ENCODE results near the gene QRFP. TPM values are rescaled to one million over a fixed set of nuclear protein-coding genes. Genes with fewer than 3 reads are reported as not detected.
A peak's percentile ranks its signal among the peaks of the same experiment; 100 is the strongest.

QRFP gene
- total RNA-seq, 2 donors from 2014 or later, result not detected

DNA sequence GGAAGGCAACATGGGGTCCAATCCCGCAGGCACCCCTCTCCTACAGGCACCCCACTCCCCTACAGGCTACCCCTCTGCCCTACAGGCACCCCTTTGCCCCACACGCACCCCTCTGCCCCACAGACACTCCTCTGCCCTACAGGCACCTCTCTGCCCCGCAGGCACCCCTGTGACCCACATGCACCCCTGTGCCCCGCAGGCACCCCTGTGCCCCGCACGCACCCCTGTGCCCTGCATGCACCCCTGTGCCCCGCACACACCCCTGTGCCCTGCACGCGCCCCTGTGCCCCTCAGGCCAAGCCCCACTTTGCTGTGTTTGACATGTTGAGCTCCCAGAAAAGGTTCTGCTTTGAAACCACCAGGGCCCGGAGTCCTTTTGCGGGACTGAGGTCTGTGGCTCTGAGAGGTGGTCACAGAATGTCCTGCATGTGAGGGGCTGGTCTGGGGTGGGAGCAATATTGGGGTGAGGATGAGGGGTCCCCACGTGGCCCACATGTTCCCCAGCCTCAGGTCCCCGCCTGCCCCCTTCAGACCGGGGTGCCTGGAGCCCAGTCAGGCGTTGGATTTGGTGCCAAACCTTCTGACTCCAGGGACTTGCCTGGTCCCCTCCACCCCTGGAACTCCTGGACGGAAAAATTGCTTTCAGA is 616 bp upstream of the QRFP start:
- DNase-seq (no peak), ATAC-seq (no peak)
- intact Hi-C loops (cut with DNase I), result no loop called here

DNA sequence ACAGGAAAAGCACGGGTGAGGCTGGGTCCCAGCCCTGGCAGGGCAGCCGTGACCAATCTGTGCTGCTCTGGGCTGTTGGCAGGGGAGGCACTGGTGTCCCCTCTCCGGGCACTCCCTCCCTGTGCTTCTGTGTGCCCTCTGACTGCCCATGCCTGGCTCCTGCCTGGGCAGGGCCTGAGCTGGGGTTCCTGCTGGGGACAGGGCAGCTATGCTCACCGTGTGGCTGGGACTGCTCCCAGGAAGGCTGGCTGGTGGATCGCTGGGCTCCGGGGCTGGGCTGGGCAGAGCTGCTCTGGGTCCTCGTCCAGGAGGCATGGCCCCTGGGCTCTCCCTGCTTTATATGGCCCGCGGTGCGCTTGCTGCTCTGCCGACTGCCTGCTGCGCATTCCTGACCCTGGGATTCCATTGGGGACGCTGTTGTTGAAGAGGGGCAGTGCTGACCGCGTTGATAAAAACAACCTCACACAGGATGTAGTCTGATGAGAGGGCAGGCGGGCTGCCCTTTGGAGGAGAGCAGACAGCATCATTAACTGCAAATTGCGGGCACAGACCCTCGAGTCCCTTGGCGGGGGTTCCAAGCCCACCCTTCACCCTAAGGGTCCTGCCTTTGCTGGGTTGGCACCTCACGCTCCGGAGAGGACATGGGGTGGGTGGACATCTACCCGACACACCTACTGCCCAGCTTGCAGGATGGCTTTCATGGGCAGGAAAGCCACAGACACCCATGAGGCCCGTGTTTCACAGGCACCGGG is 955 bp downstream of the QRFP start:
- DNase-seq (no peak), ATAC-seq (peak; percentile 32 to 42)
- intact Hi-C loops (cut with DNase I), result no loop called here

GRCh38 chr9:130895038-130895437 is 1.6 kb downstream of the QRFP start:
- DNase-seq (no peak), ATAC-seq (no peak)
- intact Hi-C loops (cut with DNase I), result no loop called here

DNA sequence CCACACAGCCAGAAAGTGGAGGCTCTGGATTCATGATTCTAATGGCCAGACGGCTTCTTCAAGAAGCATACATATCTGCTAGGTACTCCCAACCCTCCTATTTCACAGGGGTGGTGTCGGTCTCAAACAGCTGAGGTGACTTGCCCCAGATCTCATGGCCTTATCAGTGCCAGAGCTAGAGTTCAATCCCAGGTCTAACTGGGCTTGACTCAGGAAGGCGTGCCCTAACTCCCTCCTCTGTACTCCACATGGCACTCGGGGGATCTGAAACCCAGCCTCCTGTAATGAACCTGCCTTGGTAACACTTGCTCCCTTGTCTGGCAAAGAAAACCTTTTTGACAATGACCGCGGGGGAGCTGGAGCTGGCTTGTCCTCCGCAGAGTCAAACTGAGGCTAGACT is 2.1 kb downstream of the QRFP start:
- DNase-seq (no peak), ATAC-seq (peak in 1 of 2 donors; percentile 6)
- intact Hi-C loops (cut with DNase I), result no loop called here

DNA sequence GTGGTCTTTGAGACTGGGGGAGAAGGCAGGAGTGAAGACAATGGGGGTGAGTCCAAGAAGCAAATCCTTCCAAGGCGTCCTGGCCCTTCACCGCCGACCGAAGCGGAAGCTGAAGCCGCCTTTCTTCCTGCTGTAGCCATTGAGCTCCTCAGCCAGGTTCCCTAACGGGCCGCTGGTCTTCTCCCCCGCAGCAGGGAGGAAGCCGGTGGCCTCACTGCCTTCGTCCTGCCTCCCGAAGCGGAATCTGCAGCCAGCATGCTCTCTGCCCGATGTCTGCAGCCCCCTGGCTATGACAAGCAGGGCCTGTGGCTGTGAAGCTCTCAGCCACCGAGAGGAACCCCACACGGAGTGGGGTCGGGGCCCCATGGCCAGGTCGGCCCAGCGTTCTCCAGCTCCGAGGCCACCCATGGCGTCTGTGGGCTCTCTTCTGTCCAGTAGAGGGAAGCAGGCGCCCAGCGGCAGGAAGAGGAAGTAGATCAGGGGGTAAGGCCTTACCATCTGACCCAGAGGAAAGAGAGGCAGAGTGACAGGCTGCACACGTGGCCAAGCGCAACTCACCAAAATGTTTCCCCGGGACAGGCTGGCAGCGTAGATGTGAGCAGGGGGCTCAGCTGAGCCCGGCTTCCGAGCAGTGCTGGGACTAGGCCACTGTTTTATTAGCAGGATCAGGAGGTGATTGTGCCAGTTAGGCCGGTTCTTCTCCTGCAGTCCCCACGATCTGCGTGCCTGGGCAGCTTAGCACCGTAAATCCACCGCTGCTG is 3.1 kb downstream of the QRFP start:
- intact Hi-C loops (cut with DNase I), result no loop called here
- peak; percentile 47 to 53 for ATAC-seq
- DNase-seq, result peak; percentile 68

- ATAC-seq, result no peak
- DNase-seq, result no peak
- intact Hi-C loops (cut with DNase I), result no loop called here
Measured at GRCh38 chr9:130892477-130893304, 3.9 kb downstream of the QRFP start.

DNA sequence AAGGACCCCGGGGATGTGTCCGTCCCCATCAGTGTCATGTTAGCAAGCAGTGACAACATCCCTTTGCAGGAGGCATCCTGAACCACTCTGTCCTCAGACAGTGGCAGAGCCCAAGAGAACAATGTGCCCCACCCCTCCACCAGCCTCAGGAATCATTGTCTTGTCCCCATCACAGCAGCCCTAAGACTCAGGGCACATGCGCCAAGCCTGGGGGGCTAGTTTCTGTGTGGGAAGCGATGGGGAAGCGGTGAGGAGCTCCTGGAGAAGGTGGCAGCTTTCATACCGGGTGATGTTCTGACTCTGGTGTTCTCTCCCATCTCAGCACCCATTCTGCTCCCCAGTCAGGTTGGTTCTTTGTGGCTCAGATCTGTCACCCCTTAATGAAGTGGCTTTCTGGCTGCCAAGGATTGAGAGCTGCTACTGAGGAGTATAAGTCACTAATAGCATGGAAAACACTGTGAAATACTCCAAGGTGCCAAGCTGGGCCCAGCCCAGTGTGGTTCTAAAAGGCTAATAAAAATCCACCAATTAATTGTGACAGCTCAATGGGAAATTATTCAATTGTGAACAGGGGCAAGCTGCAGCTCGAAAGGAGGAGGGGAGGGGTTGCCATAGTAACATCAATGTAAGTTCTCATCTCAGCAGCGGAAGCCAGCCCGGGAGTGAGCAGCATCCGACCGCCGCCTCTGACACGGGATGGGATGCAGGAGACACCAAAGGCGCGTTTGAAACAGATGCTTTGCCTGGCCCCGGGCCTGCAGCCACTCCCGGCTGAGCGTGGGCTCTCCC is 4.7 kb downstream of the QRFP start:
- ATAC-seq, result no peak
- no peak for DNase-seq
- intact Hi-C loops (cut with DNase I), result no loop called here

DNA sequence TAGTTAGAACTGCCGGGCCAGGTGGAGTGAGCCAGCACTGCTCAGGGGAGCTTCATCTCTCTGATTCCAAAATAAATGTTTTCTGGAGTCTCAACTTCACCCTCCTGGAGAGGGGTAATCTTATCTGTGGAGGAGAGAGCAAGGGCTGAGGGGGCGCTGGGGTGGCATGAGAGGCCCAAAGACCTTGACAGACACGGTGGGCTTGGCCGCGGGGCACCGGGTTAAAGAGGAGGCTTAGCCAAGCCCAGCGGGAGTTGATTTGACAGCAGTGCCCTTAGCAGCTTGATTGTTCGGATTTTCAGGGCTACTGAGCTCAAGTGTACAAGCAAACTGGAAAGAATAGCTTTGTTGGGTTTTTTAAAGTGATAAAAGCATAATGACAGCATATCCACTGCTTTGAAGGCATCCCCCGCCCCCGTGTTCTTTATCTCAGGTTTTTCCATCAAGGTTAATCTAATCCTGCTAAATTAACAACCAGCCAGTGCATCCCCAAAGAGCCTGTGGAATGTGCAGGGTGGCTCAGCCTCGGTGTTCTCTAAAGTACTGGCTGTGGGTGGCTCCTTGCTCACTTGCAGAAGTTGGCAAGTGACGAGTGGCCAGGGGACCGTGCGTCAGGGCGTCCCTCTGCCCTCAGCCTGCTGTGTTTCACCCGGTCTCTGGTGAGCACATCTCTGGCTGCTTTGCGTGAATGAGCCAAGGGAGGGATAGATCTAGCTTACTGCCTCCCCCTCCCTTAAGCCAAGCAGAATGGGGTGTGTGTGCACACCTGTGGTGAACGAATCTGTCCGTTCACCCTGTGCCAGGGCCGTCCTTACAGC is 5.5 kb downstream of the QRFP start:
- intact Hi-C loops (cut with DNase I), result no loop called here
- DNase-seq, result no peak
- ATAC-seq, result no peak

DNA sequence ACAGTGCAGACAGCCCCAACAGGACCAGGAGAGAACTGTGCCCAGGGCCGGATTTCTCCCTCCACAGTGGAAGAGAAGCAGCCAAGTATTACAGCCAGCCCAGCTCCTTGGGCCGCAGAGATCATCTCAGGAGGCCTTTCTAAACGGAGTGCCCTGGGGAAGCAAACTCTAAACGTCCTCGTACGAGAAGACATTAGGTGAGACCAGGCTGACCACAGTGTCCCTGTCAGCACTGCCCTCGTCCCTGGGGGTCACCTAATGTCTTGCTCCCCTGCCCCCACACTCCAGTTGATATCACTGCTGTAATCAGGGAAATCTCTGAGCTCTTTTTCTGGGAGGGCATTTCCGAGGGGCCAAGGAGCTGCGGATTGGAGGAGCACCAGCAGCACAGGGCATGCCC is 6.5 kb downstream of the QRFP start:
- ATAC-seq, result no peak
- DNase-seq, result no peak
- intact Hi-C loops (cut with DNase I), result no loop called here

GRCh38 chr9:130888146-130888885 is 8.3 kb downstream of the QRFP start:
- ATAC-seq, result no peak
- DNase-seq, result no peak

GRCh38 chr9:130887494-130888144 is 9.0 kb downstream of the QRFP start:
- ATAC-seq, result no peak
- intact Hi-C loops (cut with DNase I), result no loop called here
- no peak for DNase-seq

More at GRCh38 chr9:130888146-130888885, 8.3 kb downstream of the QRFP start:
- intact Hi-C loops (cut with DNase I), result no loop called here

DNA sequence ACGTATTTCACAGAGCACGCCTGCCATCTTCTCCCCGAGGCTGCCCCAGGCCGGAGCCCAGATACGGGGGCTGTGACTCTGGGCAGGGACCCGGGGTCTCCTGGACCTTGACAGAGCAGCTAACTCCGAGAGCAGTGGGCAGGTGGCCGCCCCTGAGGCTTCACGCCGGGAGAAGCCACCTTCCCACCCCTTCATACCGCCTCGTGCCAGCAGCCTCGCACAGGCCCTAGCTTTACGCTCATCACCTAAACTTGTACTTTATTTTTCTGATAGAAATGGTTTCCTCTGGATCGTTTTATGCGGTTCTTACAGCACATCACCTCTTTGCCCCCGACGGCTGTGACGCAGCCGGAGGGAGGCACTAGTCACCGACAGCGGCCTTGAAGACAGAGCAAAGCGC is 9.6 kb downstream of the QRFP start:
- DNase-seq (no peak), ATAC-seq (no peak)
- intact Hi-C loops (cut with DNase I), result no loop called here

GRCh38 chr9:130885484-130886375 is 10.9 kb downstream of the QRFP start:
- intact Hi-C loops (cut with DNase I), result no loop called here
- peak in 1 of 2 donors; percentile 35 for ATAC-seq
- no peak for DNase-seq

- ATAC-seq (peak in 1 of 2 donors; percentile 4), DNase-seq (no peak)
- intact Hi-C loops (cut with DNase I), result no loop called here
Measured at GRCh38 chr9:130884542-130885483, 11.8 kb downstream of the QRFP start.

Measured in left cardiac atrium (tissue), 4 donors.